ENCODE data around the gene DACT3.

Gene DACT3

DNA sequence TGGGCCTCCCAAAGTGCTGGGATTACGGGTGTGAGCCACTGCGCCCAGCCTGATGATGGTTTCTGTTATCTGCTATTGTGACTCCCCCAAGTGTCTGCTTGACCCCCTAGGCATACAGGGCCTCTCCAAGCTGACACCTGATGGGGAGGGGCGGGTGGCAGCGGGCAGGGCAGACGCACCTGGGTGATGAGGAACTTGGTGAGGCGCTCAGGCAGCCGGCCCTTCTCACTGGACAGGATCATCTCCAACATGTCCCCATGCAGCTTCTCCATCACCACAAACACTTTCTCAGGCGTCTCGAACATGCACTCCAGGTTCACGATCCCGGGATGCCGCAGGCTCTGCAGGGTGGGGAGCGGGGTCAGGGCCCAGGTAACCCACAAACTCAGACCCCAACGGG lies 28.4 kb upstream of the DACT3 start:
- Histone ChIP-seq H3K36me3 (replicated peaks) (peaks cover 71% of the 10 kb centered on the region), H3K9me3 (no peaks in the 10 kb centered on the region), H3K4me3 (no peak overlapping the region), H3K4me1 (no peaks in the 10 kb centered on the region), H3K27me3 (ENCODE audit: low read depth) (no peaks in the 10 kb centered on the region)
- in situ Hi-C loops (cut with MboI; ENCODE audit: low sequenced_read_pairs) = no loop called here
- DNase-seq (ENCODE audit: low spot score in 2 of 2) = no peak

DNA sequence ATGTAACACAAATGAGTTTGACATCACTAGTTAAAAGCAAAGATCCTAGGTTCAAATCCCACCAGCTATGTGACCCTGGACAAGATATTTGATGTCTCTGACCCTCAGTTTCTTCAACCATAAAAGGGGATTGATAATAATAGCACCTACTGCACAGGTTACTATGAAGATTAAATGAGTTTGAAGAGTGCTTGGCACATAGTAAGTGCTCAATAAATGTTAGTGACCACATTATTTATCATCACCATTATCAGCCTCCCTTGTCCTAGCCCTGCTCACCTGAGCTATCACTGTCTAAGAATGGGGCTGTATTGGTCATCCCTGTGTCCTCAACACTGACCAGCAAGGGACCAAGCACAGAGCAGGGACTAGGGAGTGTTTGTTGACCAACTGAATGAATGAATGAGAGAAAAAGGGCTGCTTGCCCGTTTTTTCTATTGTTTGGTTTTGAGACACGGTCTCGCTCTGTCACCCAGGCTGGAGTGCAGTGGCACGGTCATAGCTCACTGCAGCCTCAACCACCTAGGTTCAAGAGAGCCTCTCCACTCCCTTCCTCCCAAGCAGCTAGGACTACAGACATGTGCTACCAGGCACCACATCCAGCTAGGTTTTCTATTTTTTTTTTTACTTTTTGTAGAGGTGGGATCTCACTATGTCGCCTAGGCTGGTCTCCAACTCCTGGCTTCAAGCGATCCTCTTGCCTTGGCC lies 26.6 kb upstream of the DACT3 start:
- H3K27me3 ChIP-seq (ENCODE audit: low read depth) = no peaks in the 10 kb centered on the region
- no peak overlapping the region for H3K4me3 ChIP-seq
- no peaks in the 10 kb centered on the region for H3K4me1 ChIP-seq
- peaks cover 61% of the 10 kb centered on the region for H3K36me3 ChIP-seq (replicated peaks)
- in situ Hi-C loops (cut with MboI; ENCODE audit: low sequenced_read_pairs) = no loop called here
- no peak for DNase-seq (ENCODE audit: low spot score in 2 of 2)
- H3K9me3 ChIP-seq = no peaks in the 10 kb centered on the region

DNA sequence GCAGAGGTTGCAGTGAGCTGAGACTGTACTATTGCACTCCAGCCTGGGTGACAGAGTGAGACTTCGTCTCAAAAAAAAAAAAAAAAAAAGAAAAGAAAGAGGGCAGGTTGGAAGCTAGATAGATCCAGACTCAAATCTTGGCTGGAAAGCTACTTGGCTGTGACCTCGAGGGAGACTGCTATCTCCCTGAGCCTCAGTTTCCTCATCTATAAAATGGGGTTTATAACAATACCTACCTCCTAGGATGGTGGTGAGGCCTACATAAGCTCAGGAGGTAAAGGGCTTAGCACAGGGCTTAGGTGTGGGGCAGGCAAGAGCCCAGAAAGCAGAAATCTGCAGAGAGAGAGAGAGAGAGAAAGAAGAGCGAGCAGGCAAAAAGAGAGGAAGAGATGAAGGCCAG lies 24.2 kb upstream of the DACT3 start:
- H3K36me3 ChIP-seq (replicated peaks) = peaks cover 38% of the 10 kb centered on the region
- H3K4me1 ChIP-seq = no peaks in the 10 kb centered on the region
- H3K4me3 ChIP-seq = no peak overlapping the region
- no peak for DNase-seq (ENCODE audit: low spot score in 2 of 2)
- H3K27me3 ChIP-seq (ENCODE audit: low read depth) = no peaks in the 10 kb centered on the region
- H3K9me3 ChIP-seq = no peaks in the 10 kb centered on the region
- in situ Hi-C loops (cut with MboI; ENCODE audit: low sequenced_read_pairs) = no loop called here

DNA sequence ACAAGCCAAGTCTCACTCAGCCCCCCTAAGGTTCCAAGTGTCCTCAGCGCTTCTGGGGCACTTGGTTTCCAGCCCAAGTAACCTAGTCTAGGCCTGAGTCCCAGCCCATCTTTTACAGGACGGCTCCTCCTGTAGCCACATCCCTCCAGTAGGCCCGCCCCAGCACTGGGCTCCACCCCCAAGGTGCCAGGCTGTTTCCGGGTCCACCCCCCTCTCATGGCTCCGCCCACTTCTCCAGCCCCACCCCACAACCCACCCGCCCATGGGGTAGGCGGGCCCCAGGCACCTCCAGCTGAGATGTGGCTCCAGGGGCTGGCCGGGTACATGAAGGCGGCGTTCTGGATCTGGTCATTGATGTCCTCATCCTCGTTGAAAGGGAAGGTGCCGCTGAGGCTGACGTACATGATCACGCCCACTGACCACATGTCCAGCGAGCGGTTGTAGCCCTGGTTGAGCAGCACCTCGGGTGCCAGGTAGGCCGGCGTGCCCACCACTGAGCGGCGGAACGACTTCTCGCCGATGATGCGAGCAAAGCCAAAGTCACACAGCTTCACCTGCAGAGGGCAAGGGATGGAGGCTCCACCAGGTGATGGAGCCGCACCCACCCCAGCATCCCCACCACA lies 17.2 kb upstream of the DACT3 start:
- Histone ChIP-seq H3K27me3 (ENCODE audit: low read depth) (no peaks in the 10 kb centered on the region), H3K36me3 (replicated peaks) (peaks cover 27% of the 10 kb centered on the region), H3K9me3 (no peaks in the 10 kb centered on the region), H3K4me1 (no peaks in the 10 kb centered on the region), H3K4me3 (no peak overlapping the region)
- in situ Hi-C loops (cut with MboI; ENCODE audit: low sequenced_read_pairs) = no loop called here
- DNase-seq (ENCODE audit: low spot score in 2 of 2) = peak; percentile 10 to 81

DNA sequence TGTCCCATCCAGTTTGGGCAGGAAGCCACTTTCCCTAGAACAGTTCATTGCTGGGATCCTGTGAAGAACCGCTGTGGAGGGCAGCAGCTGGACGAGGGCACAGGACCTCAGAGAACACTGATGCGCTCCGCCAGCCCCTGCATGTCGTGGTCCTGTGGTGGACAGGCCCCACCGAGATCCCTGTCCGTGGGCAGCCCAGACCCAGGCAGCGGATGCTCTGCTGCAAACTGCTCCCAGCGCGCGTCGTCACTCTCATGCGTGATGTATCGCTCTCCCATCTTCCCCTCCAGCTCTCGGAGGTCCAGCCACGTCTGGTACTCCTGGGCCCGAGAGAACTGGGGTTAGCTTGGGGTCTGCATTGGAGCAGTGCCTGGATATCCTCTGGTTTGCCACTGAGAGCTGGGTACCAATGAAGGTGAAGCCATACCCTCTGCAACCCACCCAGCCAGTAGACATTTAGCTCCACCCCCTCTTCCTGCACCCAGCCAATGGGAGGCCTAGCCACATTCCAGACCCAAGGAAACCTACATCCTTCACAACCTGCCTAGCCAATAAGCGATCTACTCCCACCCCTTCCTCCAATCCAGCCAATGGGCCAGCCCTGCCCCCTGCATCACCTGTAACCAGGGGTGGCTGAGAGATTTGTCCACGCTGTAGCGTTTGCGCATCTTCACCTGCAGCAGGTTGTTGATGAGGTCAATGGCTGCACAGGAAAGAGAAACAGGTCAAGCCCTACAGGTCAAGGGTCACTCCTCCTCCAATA lies 13.6 kb upstream of the DACT3 start:
- peaks cover 22% of the 10 kb centered on the region for H3K36me3 ChIP-seq (replicated peaks)

DNA sequence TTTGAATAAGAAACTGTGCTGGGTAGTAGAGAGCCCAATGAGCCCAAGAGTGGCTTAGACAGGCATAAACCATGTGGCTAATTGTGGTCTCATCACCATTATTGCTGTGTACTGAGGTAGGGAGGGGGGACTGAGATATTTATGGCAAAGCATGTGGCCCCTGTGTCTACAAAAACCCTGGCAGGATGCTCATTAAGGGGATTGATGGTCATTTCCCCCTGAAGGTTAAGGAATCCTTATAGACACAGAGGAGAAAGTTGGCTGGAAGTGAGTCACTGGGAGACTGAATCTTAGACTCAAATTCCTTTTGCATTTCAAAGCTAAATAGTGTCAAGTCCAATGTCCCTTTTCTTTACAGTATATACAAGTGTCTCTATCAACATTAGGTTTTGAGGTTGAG lies 9.8 kb upstream of the DACT3 start:
- Histone ChIP-seq H3K9me3 (no peaks in the 10 kb centered on the region), H3K36me3 (replicated peaks) (peaks cover 12% of the 10 kb centered on the region), H3K27me3 (ENCODE audit: low read depth) (no peaks in the 10 kb centered on the region), H3K4me3 (no peak overlapping the region), H3K4me1 (no peaks in the 10 kb centered on the region)
- no peak for DNase-seq (ENCODE audit: low spot score in 2 of 2)
- in situ Hi-C loops (cut with MboI; ENCODE audit: low sequenced_read_pairs) = no loop called here

More for the DNA sequence above, 13.6 kb upstream of the DACT3 start:
- no peaks in the 10 kb centered on the region for H3K4me1 ChIP-seq
- DNase-seq (ENCODE audit: low spot score in 2 of 2) = peak in 1 of 2 experiments; percentile 45
- H3K4me3 ChIP-seq = no peak overlapping the region
- H3K27me3 ChIP-seq (ENCODE audit: low read depth) = no peaks in the 10 kb centered on the region
- in situ Hi-C loops (cut with MboI; ENCODE audit: low sequenced_read_pairs) = no loop called here
- no peaks in the 10 kb centered on the region for H3K9me3 ChIP-seq

DNA sequence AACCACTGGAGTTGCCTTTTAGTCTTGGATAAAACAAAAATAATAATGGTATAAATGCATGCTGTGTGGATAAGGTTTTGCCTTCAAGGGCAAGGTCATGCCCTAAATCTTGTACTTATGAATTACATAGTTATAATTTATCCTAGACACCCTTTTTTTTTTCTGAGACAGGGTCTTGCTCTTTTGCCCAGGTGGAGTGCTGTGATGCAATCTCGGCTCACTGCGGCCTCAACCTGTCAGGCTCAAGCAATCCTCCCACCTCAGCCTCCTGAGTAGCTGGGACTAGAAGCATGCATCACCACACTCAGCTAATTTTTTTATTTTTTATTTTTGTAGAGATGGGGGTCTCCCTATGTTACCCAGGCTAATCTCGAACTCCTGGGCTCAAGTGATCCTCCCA lies 7.7 kb upstream of the DACT3 start:
- in situ Hi-C loops (cut with MboI; ENCODE audit: low sequenced_read_pairs) = loop anchor here (10.0 kb wide), 1 partner anchor 134 kb away; no protein-coding TSS in a partner anchor
- Histone ChIP-seq H3K9me3 (no peaks in the 10 kb centered on the region), H3K4me3 (no peak overlapping the region), H3K36me3 (replicated peaks) (no peaks in the 10 kb centered on the region; the same call in 1 of the 2 replicates), H3K27me3 (ENCODE audit: low read depth) (no peaks in the 10 kb centered on the region), H3K4me1 (no peaks in the 10 kb centered on the region)
- no peak for DNase-seq (ENCODE audit: low spot score in 2 of 2)

DNA sequence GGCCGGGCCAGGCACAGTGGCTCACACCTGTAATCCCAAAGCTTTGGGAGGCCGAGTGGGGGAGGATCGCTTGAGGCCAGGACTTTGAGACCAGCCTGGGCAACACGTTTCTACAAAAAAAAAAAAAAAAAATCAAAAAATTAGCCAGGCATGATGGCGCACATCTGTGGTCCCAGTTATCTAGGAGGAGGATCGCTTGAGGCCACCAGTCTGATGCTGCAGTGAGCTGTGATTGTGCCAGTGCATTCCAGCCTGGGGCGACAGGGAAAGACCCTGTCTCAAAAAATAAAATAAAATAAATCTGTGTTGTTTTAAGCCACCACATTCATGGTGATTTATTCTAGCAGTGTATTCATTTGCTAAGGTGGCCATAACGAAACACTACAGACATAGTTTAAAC lies 4.1 kb upstream of the DACT3 start:
- DNase-seq (ENCODE audit: low spot score in 2 of 2) = no peak
- Histone ChIP-seq H3K4me1 (peaks cover 8% of the 10 kb centered on the region), H3K9me3 (no peaks in the 10 kb centered on the region), H3K27me3 (ENCODE audit: low read depth) (no peaks in the 10 kb centered on the region), H3K36me3 (replicated peaks) (no peaks in the 10 kb centered on the region), H3K4me3 (no peak overlapping the region)
- in situ Hi-C loops (cut with MboI; ENCODE audit: low sequenced_read_pairs) = loop anchor here (10.0 kb wide), 1 partner anchor 130 kb away; no protein-coding TSS in a partner anchor

DNA sequence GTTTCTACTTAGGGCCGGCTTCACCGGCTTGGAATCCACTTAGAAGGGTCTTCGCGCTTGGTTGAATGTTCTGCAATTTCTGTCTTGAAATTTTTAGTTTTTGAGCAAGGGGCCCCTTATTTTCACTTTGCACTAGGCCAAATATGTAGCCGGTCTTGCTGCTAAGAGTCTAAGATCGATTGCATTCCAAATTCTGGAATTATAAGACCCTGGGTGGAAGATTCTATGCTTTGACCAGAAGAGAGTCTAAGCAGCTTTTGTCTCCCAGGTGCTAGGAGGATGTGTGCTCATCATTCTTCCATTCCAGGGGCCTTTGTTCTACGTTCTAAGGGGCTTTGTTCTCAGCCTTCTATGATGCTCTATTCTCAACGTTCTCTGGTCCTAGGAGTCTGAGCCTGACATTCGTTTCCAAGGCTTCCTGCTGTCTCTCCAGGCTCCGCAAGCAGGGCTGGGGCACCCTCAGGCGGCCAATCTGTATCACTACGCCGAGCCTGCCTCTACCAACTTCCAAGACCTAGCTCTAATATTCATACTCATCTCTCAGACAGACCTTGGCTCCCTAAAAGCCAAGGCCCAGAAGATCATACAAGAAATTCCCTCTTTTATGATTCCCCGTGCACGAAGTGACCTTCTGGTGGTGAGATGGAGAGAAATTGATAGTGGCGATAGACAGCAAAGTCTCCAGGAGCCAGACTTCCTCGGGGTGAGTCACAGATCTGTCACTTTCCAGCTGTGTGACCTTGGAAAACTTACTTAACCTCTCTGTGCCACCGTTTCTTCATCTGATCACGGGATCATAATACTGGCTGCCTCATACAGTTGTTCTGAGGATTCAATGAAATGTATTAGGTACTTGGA lies 982 bp upstream of the DACT3 start:
- Histone ChIP-seq H3K9me3 (no peaks in the 10 kb centered on the region), H3K4me3 (peak overlapping the region; percentile 14), H3K27me3 (ENCODE audit: low read depth) (no peaks in the 10 kb centered on the region), H3K36me3 (replicated peaks) (no peaks in the 10 kb centered on the region), H3K4me1 (peaks cover 16% of the 10 kb centered on the region)
- in situ Hi-C loops (cut with MboI; ENCODE audit: low sequenced_read_pairs) = loop anchor here (5.0 to 10.0 kb wide), 2 partner anchors 50 to 127 kb away; no protein-coding TSS in a partner anchor
- DNase-seq (ENCODE audit: low spot score in 2 of 2) = peak; percentile 89 to 90

DNA sequence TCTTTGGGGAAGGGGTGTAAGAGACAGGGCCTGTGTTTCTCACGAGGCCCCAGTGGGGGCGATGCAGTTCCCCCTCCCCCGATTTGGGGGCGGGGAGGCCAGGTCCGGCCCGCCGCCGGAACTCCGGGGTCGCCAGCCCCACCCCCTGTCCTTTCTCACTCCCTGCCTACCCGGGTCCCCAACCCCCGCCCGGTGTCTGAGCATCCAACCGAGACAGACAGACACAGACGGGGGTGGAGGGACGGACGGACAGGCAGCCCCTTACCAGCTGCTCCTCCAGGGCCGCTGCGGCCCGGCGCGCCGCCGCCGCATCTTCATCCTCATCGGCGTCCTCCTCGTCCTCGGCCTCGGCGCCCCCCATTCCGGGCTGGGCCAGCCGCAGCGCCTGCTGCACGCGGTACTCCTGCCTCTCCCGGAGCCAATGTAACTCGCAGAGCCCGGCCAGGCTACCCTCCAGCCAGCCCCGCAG lies 397 bp downstream of the DACT3 start:
- no peaks in the 10 kb centered on the region for H3K9me3 ChIP-seq
- in situ Hi-C loops (cut with MboI; ENCODE audit: low sequenced_read_pairs) = loop anchor here (5.0 to 10.0 kb wide), 2 partner anchors 48 to 126 kb away; no protein-coding TSS in a partner anchor
- DNase-seq (ENCODE audit: low spot score in 2 of 2) = no peak
- peaks cover 16% of the 10 kb centered on the region for H3K4me1 ChIP-seq
- no peaks in the 10 kb centered on the region for H3K27me3 ChIP-seq (ENCODE audit: low read depth)
- H3K4me3 ChIP-seq = peak overlapping the region; percentile 44
- H3K36me3 ChIP-seq (replicated peaks) = no peaks in the 10 kb centered on the region

DNA sequence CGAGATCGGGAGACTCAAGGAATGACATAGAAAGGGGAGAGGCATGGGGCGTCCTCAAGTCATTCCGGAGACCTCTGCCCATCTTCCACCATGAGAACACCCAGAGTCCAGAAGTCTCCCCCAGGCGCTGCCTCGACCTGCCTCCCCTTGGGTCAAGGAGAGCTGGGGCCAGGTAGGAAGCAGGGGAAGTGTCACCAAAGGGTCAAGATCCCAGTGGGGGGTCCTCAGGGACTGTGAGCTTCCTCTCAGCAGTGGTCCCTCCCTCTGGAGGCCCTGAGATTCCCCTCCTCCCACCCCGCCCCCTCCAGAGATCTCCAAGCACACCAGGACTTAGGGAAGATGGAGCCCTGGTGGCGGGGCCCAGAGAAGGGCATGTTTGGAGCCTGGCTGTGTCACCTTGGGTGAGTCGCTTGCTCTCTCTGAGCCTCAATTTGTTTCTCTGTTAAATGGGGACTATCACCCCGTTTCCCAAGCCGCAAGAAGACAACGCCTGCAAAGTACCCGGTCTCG lies 919 bp downstream of the DACT3 start:
- Histone ChIP-seq H3K4me3 (peak overlapping the region; percentile 44), H3K4me1 (peaks cover 16% of the 10 kb centered on the region), H3K27me3 (ENCODE audit: low read depth) (no peaks in the 10 kb centered on the region), H3K36me3 (replicated peaks) (no peaks in the 10 kb centered on the region), H3K9me3 (no peaks in the 10 kb centered on the region)
- DNase-seq (ENCODE audit: low spot score in 2 of 2) = peak in 1 of 2 experiments; percentile 54
- in situ Hi-C loops (cut with MboI; ENCODE audit: low sequenced_read_pairs) = loop anchor here (5.0 to 10.0 kb wide), 2 partner anchors 48 to 125 kb away; no protein-coding TSS in a partner anchor

DNA sequence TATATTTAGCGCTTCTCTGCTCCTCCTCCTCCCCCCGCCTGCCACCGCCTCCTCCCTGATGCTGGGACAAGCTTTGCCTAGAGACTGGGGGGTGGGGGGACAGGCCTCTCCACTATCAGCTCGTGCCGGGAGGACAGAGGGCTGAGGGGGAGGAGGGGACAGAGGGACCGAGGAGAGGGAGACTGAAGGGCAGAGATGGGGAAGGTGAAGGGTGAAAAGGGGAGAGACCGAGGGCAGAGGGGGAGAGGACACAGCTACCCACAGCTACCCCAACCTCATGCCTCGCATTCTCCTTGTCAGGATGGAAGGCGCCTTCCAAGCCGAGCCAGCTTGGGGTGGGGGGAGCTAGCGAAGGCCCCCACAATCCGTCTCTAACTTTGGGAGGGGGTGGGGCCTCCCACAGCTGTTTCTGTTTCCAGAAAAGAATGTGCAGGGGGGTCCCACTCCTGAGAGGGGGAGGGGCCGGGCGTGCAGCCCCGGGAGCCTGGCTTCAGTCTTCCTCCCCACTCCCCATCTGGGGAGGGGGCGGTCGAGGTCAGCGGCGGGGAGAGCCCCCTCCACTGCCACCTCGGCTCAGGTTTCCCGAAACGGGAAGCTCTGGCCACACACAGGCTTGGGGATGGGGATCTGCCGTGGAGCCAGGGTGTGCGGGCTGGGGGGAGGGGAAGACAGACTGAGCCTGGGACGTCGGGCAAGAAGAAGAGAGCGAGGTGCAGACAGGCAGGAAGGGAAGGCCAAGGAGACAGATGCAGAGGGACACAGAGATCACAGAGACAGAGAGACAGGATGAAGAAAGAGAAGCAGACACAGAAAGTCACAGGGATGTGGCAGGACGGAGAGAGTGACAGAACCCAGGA lies 1.6 kb downstream of the DACT3 start:
- Histone ChIP-seq H3K9me3 (no peaks in the 10 kb centered on the region), H3K27me3 (ENCODE audit: low read depth) (no peaks in the 10 kb centered on the region), H3K36me3 (replicated peaks) (no peaks in the 10 kb centered on the region), H3K4me1 (peaks cover 16% of the 10 kb centered on the region), H3K4me3 (peak overlapping the region; percentile 44)
- peak; percentile 16 to 66 for DNase-seq (ENCODE audit: low spot score in 2 of 2)
- in situ Hi-C loops (cut with MboI; ENCODE audit: low sequenced_read_pairs) = loop anchor here (5.0 to 10.0 kb wide), 2 partner anchors 47 to 125 kb away; no protein-coding TSS in a partner anchor

Data from HAP-1 (cell line).